Breast epithelium (tissue), 4 donors: Measurements from ENCODE around the gene CCDC92. TPM values are rescaled to one million over a fixed set of nuclear protein-coding genes. Genes with fewer than 3 reads are reported as not detected.

ENCODE experiments used
- DNase-seq, 2 donors: peaks; one replicate each; pipeline ENCODE4 v3.0.0-alpha.2; 2019; ENCODE audit warnings: low spot score in 2 of 2
- H3K27ac ChIP-seq, 2 donors: fragments of 200-600 bp; sonication (generic) in 1 of 2; one replicate each; pipeline ENCODE4 v1.5.1; 2016 to 2019; ENCODE audit warnings: mild to moderate bottlenecking in 1 of 2
- H3K27me3 ChIP-seq, 2 donors: fragments of 200-600 bp; sonication (generic) in 1 of 2; one replicate each; pipeline versions ENCODE4 v1.5.1 to v1.6.0; 2017 to 2019; ENCODE audit warnings: control low read depth in 1 of 2, mild to moderate bottlenecking in 1 of 2
- H3K36me3 ChIP-seq: fragments of 200-600 bp; one replicate; pipeline ENCODE4 v1.5.1; 2019
- H3K4me1 ChIP-seq, 2 donors: fragments of 200-600 bp; sonication (generic); one replicate each; pipeline ENCODE4 v1.5.1; 2016 to 2019; ENCODE audit warnings: control low read depth in 1 of 2
- H3K4me3 ChIP-seq, 3 donors: fragments of 200-600 bp; sonication (generic); 1 replicate in 2 of 3; 2 replicates in 1 of 3; pipeline ENCODE4 v1.5.1; 2016 to 2019; ENCODE audit warnings: mild to moderate bottlenecking in 3 of 3, moderate library complexity in 2 of 3
- H3K9me3 ChIP-seq, 2 donors: fragments of 200-600 bp; sonication (generic) in 1 of 2; one replicate each; pipeline ENCODE4 v1.5.1; 2016 to 2019; ENCODE audit warnings: control low read depth in 1 of 2
- CTCF ChIP-seq, 3 donors: fragments of 450-650 bp; IDR thresholded peaks; one replicate each; pipeline ENCODE4 v1.5.1; 2016 to 2017; ENCODE audit warnings: antibody characterized with exemption in 3 of 3, mild to moderate bottlenecking in 3 of 3, moderate library complexity in 3 of 3
- POLR2A ChIP-seq: fragments of 450-650 bp; IDR thresholded peaks from one replicate; pipeline ENCODE4 v1.6.1; 2016; ENCODE audit warnings: antibody characterized with exemption, mild to moderate bottlenecking, moderate library complexity
- POLR2AphosphoS5 ChIP-seq, 3 donors: sonication (generic); formaldehyde crosslinking; IDR thresholded peaks; one replicate each; pipeline ENCODE4 v1.6.1; 2017; ENCODE audit warnings: antibody characterized with exemption in 3 of 3
- intact Hi-C: fragments of 100-400 bp; cut with DNase I; formaldehyde crosslinking; loops from one replicate; pipeline ENCODE4 v1.15.1; 2023; ENCODE audit warnings: low total_unique reads
- total RNA-seq, 3 donors: library from RNA; depleted of rRNA; stranded (reverse); fragments of >200 nt; gene quantifications; one replicate each; pipeline ENCODE4 v1.1.0, GENCODE V29; 2016

Gene CCDC92
- total RNA-seq, 3 donors from 2014 or later, result 17.4 to 40.0 (median 24.6) TPM

- no peak for TF ChIP-seq POLR2AphosphoS5 (IDR thresholded peaks at IDR 0.05)
- no peak for TF ChIP-seq POLR2A
- no peak for TF ChIP-seq CTCF (IDR thresholded peaks at IDR 0.05)
- intact Hi-C loops, result no loop called here
Measured at GRCh38 chr12:123923038-123923437, 49.6 kb downstream of the CCDC92 start.

DNA sequence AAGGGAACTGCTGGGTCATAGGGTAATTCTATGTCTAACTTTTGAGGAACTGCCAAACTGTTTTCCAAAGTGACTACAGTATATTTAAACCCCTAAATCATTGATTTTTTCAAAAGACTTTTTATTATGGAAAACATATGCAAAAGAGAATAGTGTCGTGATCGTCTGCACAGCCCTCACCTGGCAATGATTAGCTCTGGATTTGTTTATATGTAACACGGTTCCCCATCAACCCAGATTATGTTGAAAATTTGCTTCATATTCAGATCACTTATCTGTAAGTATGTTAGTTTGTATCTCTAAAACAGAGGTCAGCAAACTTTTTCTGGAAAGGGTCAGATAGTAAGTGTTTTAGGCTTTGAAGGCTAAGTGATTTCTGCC is 52.7 kb downstream of the CCDC92 start:
- Histone ChIP-seq H3K27me3 (no peaks in the 10 kb centered on the region), H3K4me3 (no peak overlapping the region), H3K27ac (no peak overlapping the region), H3K36me3 (no peaks in the 10 kb centered on the region), H3K4me1 (no peaks in the 10 kb centered on the region), H3K9me3 (no peaks in the 10 kb centered on the region)
- intact Hi-C loops, result no loop called here
- DNase-seq, result no peak
- TF ChIP-seq POLR2A (no peak), CTCF (IDR thresholded peaks at IDR 0.05) (no peak), POLR2AphosphoS5 (IDR thresholded peaks at IDR 0.05) (no peak)

More at GRCh38 chr12:123923038-123923437, 49.6 kb downstream of the CCDC92 start:
- no peak overlapping the region for H3K27ac ChIP-seq
- no peaks in the 10 kb centered on the region for H3K9me3 ChIP-seq
- H3K27me3 ChIP-seq, result no peaks in the 10 kb centered on the region
- no peak for DNase-seq
- no peaks in the 10 kb centered on the region for H3K36me3 ChIP-seq
- no peak overlapping the region for H3K4me3 ChIP-seq
- H3K4me1 ChIP-seq, result no peaks in the 10 kb centered on the region

DNA sequence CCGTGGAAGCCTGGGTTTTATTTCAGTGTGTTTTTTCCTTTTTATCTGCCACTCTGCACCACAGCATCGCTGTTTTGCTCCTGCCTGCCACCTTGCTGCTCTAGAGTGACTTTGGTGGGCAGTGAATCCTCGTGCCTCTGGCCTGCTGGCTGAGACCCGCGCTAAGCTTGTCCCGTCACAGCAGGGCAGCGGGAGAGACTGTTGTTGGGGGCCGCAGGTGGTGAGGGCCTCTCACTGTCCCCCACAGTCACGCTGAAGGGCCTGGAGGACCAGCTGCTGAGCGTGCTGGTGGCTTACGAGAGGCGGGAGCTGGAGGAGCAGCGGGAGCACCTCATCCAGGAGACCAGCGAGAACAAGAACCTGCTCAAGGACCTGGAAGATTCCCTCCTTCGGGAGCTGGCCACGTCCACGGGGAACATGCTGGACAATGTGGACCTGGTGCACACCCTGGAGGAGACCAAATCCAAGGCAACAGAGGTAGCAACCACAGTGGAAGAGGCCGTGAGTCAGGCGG is 55.2 kb downstream of the CCDC92 start:
- DNase-seq, result no peak
- no peaks in the 10 kb centered on the region for H3K27me3 ChIP-seq
- intact Hi-C loops, result no loop called here

GRCh38 chr12:123916729-123917128 is 55.9 kb downstream of the CCDC92 start:
- H3K27ac ChIP-seq, result no peak overlapping the region
- no peak for DNase-seq
- H3K36me3 ChIP-seq, result no peaks in the 10 kb centered on the region
- no peaks in the 10 kb centered on the region for H3K27me3 ChIP-seq
- TF ChIP-seq POLR2AphosphoS5 (IDR thresholded peaks at IDR 0.05) (no peak), POLR2A (no peak), CTCF (IDR thresholded peaks at IDR 0.05) (no peak)
- H3K9me3 ChIP-seq, result no peaks in the 10 kb centered on the region
- no peak overlapping the region for H3K4me3 ChIP-seq
- intact Hi-C loops, result no loop called here
- H3K4me1 ChIP-seq, result no peaks in the 10 kb centered on the region

More for the DNA sequence above, 55.2 kb downstream of the CCDC92 start:
- Histone ChIP-seq H3K4me1 (no peaks in the 10 kb centered on the region), H3K9me3 (no peaks in the 10 kb centered on the region), H3K36me3 (no peaks in the 10 kb centered on the region), H3K4me3 (no peak overlapping the region), H3K27ac (no peak overlapping the region)
- TF ChIP-seq POLR2AphosphoS5 (IDR thresholded peaks at IDR 0.05), result no peak
- TF ChIP-seq CTCF (IDR thresholded peaks at IDR 0.05), result no peak
- no peak for TF ChIP-seq POLR2A

GRCh38 chr12:123914726-123915333 is 57.8 kb downstream of the CCDC92 start:
- no peaks in the 10 kb centered on the region for H3K9me3 ChIP-seq
- H3K4me3 ChIP-seq, result no peak overlapping the region
- no peaks in the 10 kb centered on the region for H3K27me3 ChIP-seq
- H3K36me3 ChIP-seq, result no peaks in the 10 kb centered on the region
- DNase-seq, result no peak
- no peak overlapping the region for H3K27ac ChIP-seq
- H3K4me1 ChIP-seq, result no peaks in the 10 kb centered on the region
- intact Hi-C loops, result no loop called here
- TF ChIP-seq POLR2AphosphoS5 (IDR thresholded peaks at IDR 0.05) (no peak), CTCF (IDR thresholded peaks at IDR 0.05) (no peak), POLR2A (no peak)
